Mucosa of descending colon (tissue), 3 donors: Measurements from ENCODE around the gene WFDC2. TPM values are rescaled to one million over a fixed set of nuclear protein-coding genes. Genes with fewer than 3 reads are reported as not detected.

Source experiments
- ATAC-seq: fragments of 200-7000 bp; cut with Tn5 transposase; one replicate; pipeline ENCODE4 v1.9.1; 2020; ENCODE audit warnings: mild to moderate bottlenecking, moderate library complexity
- DNase-seq, 3 donors: peaks; one replicate each; pipeline ENCODE4 v3.0.0-alpha.2; 2020
- H3K36me3 ChIP-seq: fragments of 200-600 bp; one replicate; pipeline ENCODE4 v1.8.0; 2021; ENCODE audit warnings: low read depth, mild to moderate bottlenecking
- H3K4me1 ChIP-seq: fragments of 200-600 bp; one replicate; pipeline ENCODE4 v1.8.0; 2021; ENCODE audit warnings: low read depth, mild to moderate bottlenecking
- H3K4me3 ChIP-seq: fragments of 200-600 bp; one replicate; pipeline ENCODE4 v1.8.0; 2021; ENCODE audit warnings: mild to moderate bottlenecking
- H3K9me3 ChIP-seq: fragments of 200-600 bp; one replicate; pipeline ENCODE4 v1.8.0; 2021; ENCODE audit warnings: mild to moderate bottlenecking
- CTCF ChIP-seq: fragments of 200-600 bp; IDR thresholded peaks from one replicate; pipeline ENCODE4 v1.8.0; 2022; ENCODE audit warnings: antibody characterized with exemption, mild to moderate bottlenecking
- intact Hi-C, 2 donors: fragments of 100-400 bp; cut with DNase I in 1 of 2; cut with micrococcal nuclease in 1 of 2; formaldehyde crosslinking; loops; one replicate each; pipeline versions ENCODE4 v1.11.0 to v1.11.1; 2022; cut with DNase I, micrococcal nuclease
- total RNA-seq, 3 donors: library from RNA; stranded (reverse); fragmentation: NEBNext Ultra II Directional in 2 of 3; extraction: Animal tissue kit (Norgen Biotek cat#: 25700) in 2 of 3; gene quantifications; one replicate each; pipeline versions ENCODE4 v1.2.1 to v1.2.4, GENCODE V29; 2021 to 2023
- donor health status: DM: no; HTN: no; CAD: no; lungs with moderate emphysema.
- donor health status: DM: no; HTN: no; CAD: no.
- donor health status: DM: no; HTN: yes; CAD: no.

Gene WFDC2
- total RNA-seq, 3 donors from 2014 or later: 65.7 to 183 (median 78.0) TPM

GRCh38 chr20:45502561-45502960 is 33.0 kb downstream of the WFDC2 start:
- intact Hi-C loops: no loop called here
- H3K9me3 ChIP-seq: no peaks in the 10 kb centered on the region
- ATAC-seq (no peak), DNase-seq (no peak)
- no peak for TF ChIP-seq CTCF
- H3K4me3 ChIP-seq: no peak overlapping the region
- H3K4me1 ChIP-seq: peaks cover 13% of the 10 kb centered on the region
- no peaks in the 10 kb centered on the region for H3K36me3 ChIP-seq

GRCh38 chr20:45503403-45503802 is 33.9 kb downstream of the WFDC2 start:
- ATAC-seq (no peak), DNase-seq (no peak)
- no peaks in the 10 kb centered on the region for H3K36me3 ChIP-seq
- intact Hi-C loops: no loop called here
- no peak for TF ChIP-seq CTCF
- peaks cover 13% of the 10 kb centered on the region for H3K4me1 ChIP-seq
- H3K4me3 ChIP-seq: no peak overlapping the region
- H3K9me3 ChIP-seq: no peaks in the 10 kb centered on the region

GRCh38 chr20:45506398-45506797 is 36.8 kb downstream of the WFDC2 start:
- intact Hi-C loops: no loop called here
- Histone ChIP-seq H3K36me3 (no peaks in the 10 kb centered on the region), H3K9me3 (no peaks in the 10 kb centered on the region), H3K4me3 (no peak overlapping the region), H3K4me1 (no peaks in the 10 kb centered on the region)
- no peak for TF ChIP-seq CTCF
- no peak for ATAC-seq
- DNase-seq: no peak

GRCh38 chr20:45507011-45507820 is 37.7 kb downstream of the WFDC2 start:
- intact Hi-C loops: no loop called here
- Histone ChIP-seq H3K4me3 (no peak overlapping the region), H3K36me3 (no peaks in the 10 kb centered on the region), H3K4me1 (no peaks in the 10 kb centered on the region), H3K9me3 (no peaks in the 10 kb centered on the region)
- ATAC-seq (no peak), DNase-seq (no peak)
- no peak for TF ChIP-seq CTCF

- intact Hi-C loops: no loop called here
- Histone ChIP-seq H3K4me3 (no peak overlapping the region), H3K36me3 (no peaks in the 10 kb centered on the region), H3K9me3 (no peaks in the 10 kb centered on the region), H3K4me1 (no peaks in the 10 kb centered on the region)
- peak; percentile 86 for ATAC-seq
- no peak for TF ChIP-seq CTCF
- no peak for DNase-seq
Measured at GRCh38 chr20:45508068-45508886, 38.7 kb downstream of the WFDC2 start.
